Ectodermal cell (in vitro differentiated cells): ENCODE results near the gene TEAD1.
A peak's percentile ranks its signal among the peaks of the same experiment; 100 is the strongest.

Experiments
- H3K27ac ChIP-seq: 2 replicates; pipeline ENCODE4 v1.7.0; 2013; ENCODE audit warnings: mild to moderate bottlenecking, low read depth, low read length; ENCODE audit not compliant: insufficient read depth, poor library complexity, severe bottlenecking
- H3K27me3 ChIP-seq: 2 replicates; pipeline ENCODE4 v1.7.0; 2013; ENCODE audit warnings: mild to moderate bottlenecking, low read length; ENCODE audit not compliant: insufficient read depth, control insufficient read depth, poor library complexity, severe bottlenecking
- H3K36me3 ChIP-seq: one replicate; pipeline ENCODE4 v1.7.0; 2013; ENCODE audit warnings: low read length; ENCODE audit not compliant: control insufficient read depth, insufficient read depth
- H3K4me1 ChIP-seq: one replicate; pipeline ENCODE4 v1.7.0; 2013; ENCODE audit warnings: low read length; ENCODE audit not compliant: control insufficient read depth, insufficient read depth
- H3K4me3 ChIP-seq: 2 replicates; pipeline ENCODE4 v1.7.0; 2013; ENCODE audit warnings: low read depth, low read length, control low read depth; ENCODE audit not compliant: insufficient read depth
- H3K9me3 ChIP-seq: 2 replicates; pipeline ENCODE4 v1.7.0; 2013; ENCODE audit warnings: mild to moderate bottlenecking, low read length, moderate library complexity; ENCODE audit not compliant: control insufficient read depth
- WGBS, 2 experiments: methylation state at CpG; one replicate each; pipeline ENCODE4 v1.1.7; 2013; ENCODE audit warnings: missing lambda C conversion rate in 2 of 2; 5-methylcytosine and 5-hydroxymethylcytosine counted together

The TEAD1 gene

GRCh38 chr11:12901874-12902481, 227.8 kb downstream of the TEAD1 start:
- H3K27ac ChIP-seq: no peak overlapping the region
- no peaks in the 10 kb centered on the region for H3K27me3 ChIP-seq
- no peaks in the 10 kb centered on the region for H3K9me3 ChIP-seq
- peaks cover 8% of the 10 kb centered on the region for H3K4me1 ChIP-seq
- H3K36me3 ChIP-seq: peaks cover 6% of the 10 kb centered on the region
- 94 to 96% methylated on average over 7 of the region's 7 CpGs for WGBS, 2 experiments
- H3K4me3 ChIP-seq: no peak overlapping the region

DNA sequence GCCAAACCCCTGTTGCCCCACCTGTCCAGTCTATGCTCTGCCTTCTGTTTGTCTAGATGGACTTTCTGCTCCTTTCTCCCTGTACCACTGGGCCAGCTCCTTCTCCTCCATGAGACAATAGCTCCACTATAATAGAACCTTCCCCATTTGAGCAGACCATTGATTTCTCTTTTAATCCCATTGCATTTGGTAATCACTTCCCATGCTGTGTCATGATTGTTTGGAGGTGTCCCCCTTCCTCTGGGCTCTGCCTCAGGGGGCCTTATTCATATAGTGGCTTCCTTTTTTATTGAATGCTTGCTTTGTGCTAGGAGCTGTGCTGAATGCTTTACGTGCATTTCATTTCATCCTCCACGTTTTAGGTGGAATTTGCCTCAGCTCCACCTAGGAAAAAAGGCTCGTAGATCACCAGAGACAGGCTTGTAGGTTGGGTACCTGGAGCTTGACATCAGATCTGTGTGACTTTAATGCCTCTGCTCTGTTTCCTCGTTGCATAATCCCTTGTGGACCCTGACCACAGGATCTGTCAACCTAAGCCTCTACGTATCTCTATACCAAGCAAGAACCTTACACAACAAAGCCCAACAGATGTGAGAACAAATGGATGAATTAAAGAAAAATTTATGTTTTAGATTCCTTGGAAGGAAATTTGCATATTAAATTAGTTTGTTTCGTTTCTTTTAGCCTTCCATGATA, 228.7 kb downstream of the TEAD1 start:
- Histone ChIP-seq H3K27ac (no peak overlapping the region), H3K9me3 (no peaks in the 10 kb centered on the region), H3K27me3 (no peaks in the 10 kb centered on the region), H3K4me3 (no peak overlapping the region), H3K36me3 (no peaks in the 10 kb centered on the region), H3K4me1 (peaks cover 8% of the 10 kb centered on the region)
- WGBS, 2 experiments: 61 to 66% methylated on average over 6 of the region's 6 CpGs

DNA sequence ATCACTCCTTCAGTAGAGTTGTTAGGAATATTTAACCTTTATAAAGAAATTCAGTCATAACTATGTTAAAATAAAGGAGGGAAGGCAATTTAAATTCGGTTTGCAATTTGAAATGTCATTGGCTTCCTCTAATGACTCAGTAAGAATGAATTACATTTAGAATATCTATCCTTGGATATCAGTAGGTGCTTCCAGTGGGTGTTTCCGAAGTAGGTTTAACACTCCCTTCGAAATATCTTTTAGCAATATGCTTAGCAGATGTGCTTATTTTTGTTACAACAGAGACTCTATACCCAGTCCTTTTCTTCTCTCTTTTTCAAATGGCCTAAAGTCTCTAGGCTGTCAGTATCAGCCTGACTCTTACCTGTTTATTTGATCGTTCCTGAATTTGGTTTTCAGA, 231.2 kb downstream of the TEAD1 start:
- Histone ChIP-seq H3K9me3 (no peaks in the 10 kb centered on the region), H3K4me3 (no peak overlapping the region), H3K27ac (no peak overlapping the region), H3K4me1 (peaks cover 8% of the 10 kb centered on the region), H3K27me3 (no peaks in the 10 kb centered on the region), H3K36me3 (no peaks in the 10 kb centered on the region)
- WGBS, 2 experiments: 95 to 97% methylated on average over 3 to 4 of the region's 4 CpGs

DNA sequence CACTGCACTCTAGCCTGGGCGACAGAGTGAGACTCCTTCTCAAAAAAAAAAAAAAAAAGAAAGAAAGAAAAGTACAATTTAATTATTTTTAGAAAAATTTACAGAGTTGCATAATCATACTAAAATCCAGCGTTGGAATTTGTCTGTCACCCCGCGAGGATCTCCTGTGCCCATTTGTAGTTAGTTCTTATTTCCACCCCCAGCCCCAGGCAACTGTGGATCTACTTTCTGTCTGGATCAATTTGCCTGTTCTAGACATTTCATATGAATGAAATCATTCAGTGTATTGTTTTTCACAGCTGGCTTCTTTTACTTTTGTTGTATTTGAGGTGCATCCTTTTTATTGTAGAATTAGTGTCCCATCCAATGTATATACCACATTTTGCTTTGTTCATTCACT, 232.3 kb downstream of the TEAD1 start:
- no peaks in the 10 kb centered on the region for H3K27me3 ChIP-seq
- peaks cover 8% of the 10 kb centered on the region for H3K4me1 ChIP-seq
- 94 to 100% methylated on average over 3 to 4 of the region's 4 CpGs for WGBS, 2 experiments
- H3K27ac ChIP-seq: no peak overlapping the region
- H3K4me3 ChIP-seq: no peak overlapping the region
- no peaks in the 10 kb centered on the region for H3K9me3 ChIP-seq
- H3K36me3 ChIP-seq: no peaks in the 10 kb centered on the region

- no peaks in the 10 kb centered on the region for H3K27me3 ChIP-seq
- no peak overlapping the region for H3K27ac ChIP-seq
- H3K4me3 ChIP-seq: no peak overlapping the region
- peaks cover 12% of the 10 kb centered on the region for H3K4me1 ChIP-seq
- H3K9me3 ChIP-seq: no peaks in the 10 kb centered on the region
- no peaks in the 10 kb centered on the region for H3K36me3 ChIP-seq
- 95 to 99% methylated on average over 2 of the region's 2 CpGs for WGBS, 2 experiments
Measured at GRCh38 chr11:12909879-12910278, 235.7 kb downstream of the TEAD1 start.

DNA sequence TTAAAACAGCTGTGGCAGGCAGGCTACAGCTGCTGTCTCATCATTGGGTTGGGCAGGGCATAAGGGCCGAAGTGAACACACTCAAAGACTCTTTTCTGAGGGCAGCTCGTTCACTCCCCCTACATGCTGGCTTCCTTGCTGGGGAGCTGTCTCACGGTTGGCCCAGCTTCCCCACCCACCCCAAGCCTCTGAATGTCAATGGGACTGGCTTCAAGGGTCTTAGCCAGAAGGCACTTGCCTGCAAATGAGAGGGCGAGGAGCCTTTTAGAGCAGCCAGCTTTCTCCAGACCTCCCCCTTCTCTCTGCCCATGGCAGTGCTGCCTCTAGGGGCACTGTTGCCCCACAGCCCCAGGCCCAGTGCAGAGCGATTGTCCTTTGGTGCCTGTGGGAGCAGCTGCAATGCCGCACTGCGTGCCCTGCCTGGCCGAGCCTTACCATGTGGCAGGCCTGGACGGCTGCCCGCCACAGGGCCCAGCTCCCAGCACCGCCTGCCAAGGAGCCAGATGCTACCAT, 240.2 kb downstream of the TEAD1 start:
- peak overlapping the region; percentile 36 for H3K27ac ChIP-seq
- no peaks in the 10 kb centered on the region for H3K27me3 ChIP-seq
- H3K4me3 ChIP-seq: no peak overlapping the region
- no peaks in the 10 kb centered on the region for H3K36me3 ChIP-seq
- no peaks in the 10 kb centered on the region for H3K9me3 ChIP-seq
- 20 to 27% methylated on average over 11 of the region's 11 CpGs for WGBS, 2 experiments
- peaks cover 12% of the 10 kb centered on the region for H3K4me1 ChIP-seq

DNA sequence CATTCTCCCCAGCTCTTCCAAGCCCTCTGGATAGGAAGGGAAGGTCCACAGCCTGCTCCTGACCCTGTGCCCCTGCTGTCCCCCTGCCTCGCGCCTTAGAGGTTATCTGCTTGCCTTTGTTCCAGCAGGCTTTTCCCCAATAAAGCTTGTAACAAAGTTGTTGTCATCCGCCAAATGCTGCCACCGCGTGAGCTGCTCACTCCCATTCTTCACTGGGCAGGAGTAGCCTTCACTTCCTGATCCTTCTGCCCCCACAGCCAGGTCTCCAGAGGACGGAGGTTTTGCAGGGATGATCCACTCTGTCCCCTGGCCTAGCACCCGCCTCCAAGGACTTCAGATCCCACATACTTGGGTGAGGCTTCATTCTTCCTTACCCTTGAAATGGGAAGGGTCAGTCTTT, 240.9 kb downstream of the TEAD1 start:
- no peaks in the 10 kb centered on the region for H3K36me3 ChIP-seq
- no peak overlapping the region for H3K27ac ChIP-seq
- H3K9me3 ChIP-seq: no peaks in the 10 kb centered on the region
- no peaks in the 10 kb centered on the region for H3K27me3 ChIP-seq
- WGBS, 2 experiments: 92 to 94% methylated on average over 7 of the region's 7 CpGs
- H3K4me1 ChIP-seq: peaks cover 12% of the 10 kb centered on the region
- no peak overlapping the region for H3K4me3 ChIP-seq

DNA sequence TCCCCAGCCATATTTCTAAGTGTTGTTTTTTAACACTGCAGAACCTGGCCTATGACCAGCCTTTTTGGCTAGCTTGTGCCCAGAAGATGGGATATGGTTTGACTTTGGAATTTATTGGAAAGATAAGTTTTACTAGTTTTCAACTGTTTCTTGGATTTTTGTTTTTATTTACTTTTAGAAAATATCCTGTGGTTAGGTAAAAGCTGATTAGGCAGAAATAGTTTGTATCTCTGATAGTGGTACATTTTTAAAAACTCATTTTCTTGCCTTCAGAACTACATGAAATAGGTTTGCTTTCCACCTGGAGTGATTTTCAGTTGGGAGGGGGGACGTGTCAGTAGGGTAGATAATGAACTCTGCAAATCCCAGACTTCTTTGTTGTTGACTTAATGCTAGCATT, 243.6 kb downstream of the TEAD1 start:
- Histone ChIP-seq H3K36me3 (no peaks in the 10 kb centered on the region), H3K27me3 (no peaks in the 10 kb centered on the region)
- WGBS, 2 experiments: 92% methylated on average over 1 of the region's 1 CpG; no CpG with 5 or more reads in 1 of the 2 experiments

GRCh38 chr11:12918667-12919066, 244.4 kb downstream of the TEAD1 start:
- no peak overlapping the region for H3K4me3 ChIP-seq
- H3K36me3 ChIP-seq: no peaks in the 10 kb centered on the region
- peaks cover 8% of the 10 kb centered on the region for H3K4me1 ChIP-seq
- 96 to 99% methylated on average over 3 to 4 of the region's 4 CpGs for WGBS, 2 experiments
- no peak overlapping the region for H3K27ac ChIP-seq
- H3K9me3 ChIP-seq: no peaks in the 10 kb centered on the region
- H3K27me3 ChIP-seq: no peaks in the 10 kb centered on the region

More for the DNA sequence above, 243.6 kb downstream of the TEAD1 start:
- H3K4me1 ChIP-seq: peaks cover 12% of the 10 kb centered on the region
- H3K4me3 ChIP-seq: no peak overlapping the region
- H3K27ac ChIP-seq: no peak overlapping the region
- H3K9me3 ChIP-seq: no peaks in the 10 kb centered on the region

DNA sequence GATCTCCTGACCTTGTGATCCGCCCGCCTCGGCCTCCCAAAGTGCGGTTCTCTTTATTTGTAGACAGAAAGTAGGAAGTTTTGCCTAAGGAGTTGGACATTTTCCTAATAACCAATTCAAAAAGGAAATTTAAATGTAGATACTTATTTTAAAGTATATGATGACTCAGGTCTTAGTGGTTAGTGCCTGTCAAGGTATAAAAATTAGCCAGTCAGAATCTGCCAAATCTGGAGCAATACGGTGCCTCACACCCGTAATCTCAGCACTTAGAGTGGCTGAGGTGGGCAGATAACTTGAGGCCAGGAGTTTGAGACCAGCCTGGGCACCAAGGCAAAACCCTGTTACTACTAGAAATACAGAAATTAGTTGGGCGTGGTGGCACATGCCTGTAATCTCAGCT, 248.2 kb downstream of the TEAD1 start:
- no peaks in the 10 kb centered on the region for H3K9me3 ChIP-seq
- no peaks in the 10 kb centered on the region for H3K4me1 ChIP-seq
- peaks cover 3% of the 10 kb centered on the region for H3K36me3 ChIP-seq
- WGBS, 2 experiments: 96 to 97% methylated on average over 7 of the region's 7 CpGs
- H3K27me3 ChIP-seq: no peaks in the 10 kb centered on the region
- no peak overlapping the region for H3K4me3 ChIP-seq
- H3K27ac ChIP-seq: no peak overlapping the region
